NCI-H2227 (cell line): ENCODE results near the gene SYNGR3.
A peak's percentile ranks its signal among the peaks of the same experiment; 100 is the strongest.
"Not testable (repeated sequence)": the region's sequence is repeated elsewhere in the genome, so short reads cannot be mapped to it uniquely, and the experiment has no call there.

Source experiments
- DNase-seq: peaks from one replicate; lab custom pipeline; 2025; ENCODE audit not compliant: unreplicated experiment; lab: John Stamatoyannopoulos, UW

SYNGR3 gene

GRCh38 chr16:1959269-1960039 is 30.3 kb upstream of the SYNGR3 start, which contains the start of gene NDUFB10:
Gene NDUFB10 (plus strand): TSS chr16:1959538. CDS start chr16:1959625, 87 bp downstream.
- DNase-seq = peak; percentile 92

GRCh38 chr16:1960665-1961630 is 28.8 kb upstream of the SYNGR3 start:
- peak; percentile 52 for DNase-seq

GRCh38 chr16:1961651-1962067 is 28.1 kb upstream of the SYNGR3 start:
- DNase-seq = no peak

- DNase-seq = not testable (repeated sequence)
These were observed 27.3 kb upstream of the SYNGR3 start for GRCh38 chr16:1962161-1963153.

- peak; percentile 53 for DNase-seq
These were observed 25.8 kb upstream of the SYNGR3 start for GRCh38 chr16:1963806-1964505.

GRCh38 chr16:1964506-1965395 is 25.0 kb upstream of the SYNGR3 start, which contains the start of gene RPS2:
Gene RPS2 (minus strand): TSS chr16:1964826. CDS start chr16:1964625, 201 bp downstream.
- peak; percentile 99 for DNase-seq

GRCh38 chr16:1965396-1966001 is 24.3 kb upstream of the SYNGR3 start:
- peak; percentile 31 for DNase-seq

GRCh38 chr16:1966460-1966859 is 23.3 kb upstream of the SYNGR3 start, which contains the start of gene RNF151:
Gene RNF151 (plus strand): TSS chr16:1966856. CDS start chr16:1966882, 26 bp downstream.
- no peak for DNase-seq

- no peak for DNase-seq
These were observed 21.4 kb upstream of the SYNGR3 start for GRCh38 chr16:1968146-1968953.

- peak; percentile 98 for DNase-seq
These were observed 17.8 kb upstream of the SYNGR3 start, which contains the start of gene TBL3 for GRCh38 chr16:1971796-1972489. Gene TBL3 (plus strand): TSS chr16:1972053. CDS start chr16:1972165, 112 bp downstream.

- peak; percentile 49 for DNase-seq
These were observed 17.3 kb upstream of the SYNGR3 start for GRCh38 chr16:1972490-1972877.

- no peak for DNase-seq
These were observed 16.2 kb upstream of the SYNGR3 start for GRCh38 chr16:1973461-1974156.

- no peak for DNase-seq
These were observed 15.4 kb upstream of the SYNGR3 start for GRCh38 chr16:1974157-1975070.

- DNase-seq = no peak
These were observed 14.1 kb upstream of the SYNGR3 start for GRCh38 chr16:1975432-1976215.
